NCI-H526 treated with DMSO at 0.1 percent for 48 hours (cell line): ENCODE measurements around the gene DDX41.

Experiments
- DNase-seq: peaks from one replicate; lab custom pipeline; 2025; lab: John Stamatoyannopoulos, UW

The DDX41 gene

GRCh38 chr5:177483994-177484901 lies 32.5 kb downstream of the DDX41 start:
- no peak for DNase-seq

- no peak for DNase-seq
Measured at GRCh38 chr5:177483042-177483441, 33.7 kb downstream of the DDX41 start.

GRCh38 chr5:177482359-177482795 lies 34.4 kb downstream of the DDX41 start:
- no peak for DNase-seq

DNA sequence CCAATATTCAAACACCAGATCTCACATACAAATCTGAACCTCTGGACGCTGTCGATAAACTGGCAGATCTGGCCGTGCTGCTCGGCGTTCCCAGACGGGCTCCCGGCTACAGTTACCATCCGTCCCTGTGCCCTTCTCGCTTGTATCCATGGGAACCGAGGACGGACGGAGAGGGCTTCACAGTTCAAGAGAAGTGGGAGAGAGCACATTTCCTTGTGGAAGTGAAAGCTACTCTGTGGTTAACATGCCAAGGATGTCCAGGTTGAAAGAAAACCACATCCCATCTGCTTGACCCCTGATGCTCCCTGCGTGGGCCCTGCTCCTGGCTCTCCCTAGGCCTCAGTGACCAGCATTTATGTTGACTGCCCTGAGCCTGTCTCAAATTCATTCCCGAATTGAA lies 37.0 kb downstream of the DDX41 start:
- no peak for DNase-seq

DNA sequence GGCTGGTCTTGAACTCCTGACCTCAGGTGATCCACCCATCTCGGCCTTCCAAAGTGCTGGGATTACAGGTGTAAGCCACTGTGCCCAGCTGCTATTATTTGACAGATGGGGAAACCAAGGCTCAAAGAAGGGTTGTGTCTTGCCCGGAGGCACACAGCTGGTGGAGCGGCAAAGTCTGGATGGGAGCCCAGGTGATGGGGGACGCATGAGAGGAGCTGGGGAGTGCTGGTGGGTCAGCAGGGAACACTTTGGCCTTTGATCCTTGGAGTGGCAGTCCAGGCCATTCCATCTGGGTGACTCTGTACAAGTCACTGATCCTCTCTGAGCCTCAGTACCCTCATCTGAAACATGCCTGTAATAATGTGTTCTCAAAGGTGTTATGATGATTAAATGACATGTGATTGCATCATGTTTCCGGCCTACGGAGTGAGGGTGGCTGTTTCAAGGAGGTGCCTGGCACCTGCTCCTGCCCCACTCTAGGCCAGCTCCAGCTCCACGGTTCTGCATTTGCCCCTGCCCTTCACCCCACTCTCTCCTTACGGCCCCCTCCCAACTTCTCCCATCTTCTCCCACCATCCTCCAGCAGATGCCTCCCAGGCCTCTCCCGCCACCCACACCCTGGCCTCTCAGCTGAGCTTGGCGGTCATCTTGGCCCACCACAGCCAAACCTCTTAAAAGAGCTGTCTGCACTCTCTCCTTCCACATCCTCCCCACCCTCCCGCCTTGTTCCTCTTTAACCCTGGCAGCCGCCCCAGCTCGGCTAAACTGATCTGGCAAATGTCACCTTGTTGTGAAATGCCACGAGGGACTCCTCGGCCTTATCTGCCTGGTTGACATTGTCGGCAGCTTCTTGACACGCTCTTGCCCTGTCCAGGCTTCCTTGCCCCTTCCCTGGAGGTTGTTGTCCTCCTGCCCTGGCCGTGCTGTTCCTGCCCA lies 37.8 kb downstream of the DDX41 start:
- no peak for DNase-seq

DNA sequence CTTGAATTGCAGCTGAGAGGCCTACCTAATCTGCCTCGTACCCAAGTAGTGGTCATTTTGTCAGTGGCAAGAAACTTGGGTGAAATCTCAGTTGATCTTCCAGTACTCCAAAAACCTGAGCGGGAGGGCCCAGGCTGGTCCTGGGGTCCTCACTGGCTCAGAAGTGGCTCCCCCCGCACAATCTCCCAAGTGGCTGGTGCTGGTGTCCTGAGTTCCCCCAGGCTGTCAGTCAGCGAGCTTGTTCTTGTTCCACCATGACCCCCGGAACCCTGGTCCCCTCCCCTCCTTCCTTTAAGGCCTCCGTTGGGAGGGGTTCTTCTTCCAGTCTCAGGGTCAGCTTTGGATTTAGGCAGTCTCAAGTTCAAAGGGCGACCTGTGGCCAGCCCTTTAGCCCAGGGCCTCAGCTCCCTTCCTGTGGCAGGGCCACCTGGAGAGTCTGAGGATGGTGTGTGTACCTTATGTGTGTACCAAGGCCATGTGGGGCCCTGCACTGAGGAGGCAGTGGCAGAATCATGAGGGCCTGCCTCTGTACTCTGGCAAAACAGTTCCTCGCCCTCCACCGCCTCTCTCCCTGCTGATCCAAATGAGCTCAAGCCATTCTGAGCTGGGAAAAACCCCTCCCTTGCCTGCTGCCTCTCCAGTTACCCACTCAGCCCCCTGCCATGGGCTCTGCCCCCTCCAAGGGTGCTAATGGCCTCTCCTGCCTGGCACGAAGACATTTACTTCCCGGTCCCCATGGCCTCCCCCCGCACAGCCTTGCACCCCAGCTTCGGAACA lies 38.9 kb downstream of the DDX41 start:
- DNase-seq: no peak

DNA sequence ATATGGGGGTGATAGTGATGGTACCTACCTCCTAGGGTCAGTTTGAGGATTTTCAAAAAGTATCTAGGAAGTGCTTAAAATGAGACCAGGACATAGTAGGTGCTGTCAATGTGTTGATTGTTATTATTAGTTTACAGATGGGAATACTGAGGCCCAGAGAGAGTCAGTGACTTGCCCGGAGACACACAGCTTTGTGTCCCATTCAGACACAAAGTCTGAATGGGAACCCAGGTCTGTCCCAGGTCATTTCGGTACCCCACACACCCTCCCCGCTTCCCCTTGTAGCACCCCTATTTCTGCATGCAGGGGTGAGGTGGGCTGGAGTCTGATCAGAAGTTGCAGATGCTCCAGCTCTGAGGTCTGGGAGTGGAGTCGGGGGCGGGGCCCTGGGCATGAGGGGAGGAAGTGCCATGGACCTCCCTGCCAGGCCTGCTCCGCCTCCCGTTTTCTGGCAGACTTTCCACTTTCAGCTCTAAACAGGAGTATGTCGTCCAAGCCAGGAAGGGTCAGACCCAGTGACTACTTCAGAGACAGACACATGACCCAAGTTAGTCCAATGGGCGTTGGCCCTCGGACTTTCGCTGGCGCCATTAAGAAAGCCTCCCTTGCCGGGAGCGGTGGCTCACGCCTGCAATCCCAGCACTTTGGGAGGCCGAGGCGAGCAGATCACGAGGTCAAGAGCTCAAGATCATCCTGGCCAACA lies 40.1 kb downstream of the DDX41 start:
- DNase-seq: no peak

GRCh38 chr5:177475563-177476427 lies 41.0 kb downstream of the DDX41 start:
- DNase-seq: no peak

- no peak for DNase-seq
Measured at GRCh38 chr5:177474846-177475562, 41.8 kb downstream of the DDX41 start.

GRCh38 chr5:177474002-177474476 lies 42.7 kb downstream of the DDX41 start:
- DNase-seq: no peak

- no peak for DNase-seq
Measured at GRCh38 chr5:177473443-177474001, 43.2 kb downstream of the DDX41 start, which contains the start of gene DBN1. DBN1 (minus strand) TSS chr5:177473634; CDS start chr5:177473521, 113 bp downstream.

DNA sequence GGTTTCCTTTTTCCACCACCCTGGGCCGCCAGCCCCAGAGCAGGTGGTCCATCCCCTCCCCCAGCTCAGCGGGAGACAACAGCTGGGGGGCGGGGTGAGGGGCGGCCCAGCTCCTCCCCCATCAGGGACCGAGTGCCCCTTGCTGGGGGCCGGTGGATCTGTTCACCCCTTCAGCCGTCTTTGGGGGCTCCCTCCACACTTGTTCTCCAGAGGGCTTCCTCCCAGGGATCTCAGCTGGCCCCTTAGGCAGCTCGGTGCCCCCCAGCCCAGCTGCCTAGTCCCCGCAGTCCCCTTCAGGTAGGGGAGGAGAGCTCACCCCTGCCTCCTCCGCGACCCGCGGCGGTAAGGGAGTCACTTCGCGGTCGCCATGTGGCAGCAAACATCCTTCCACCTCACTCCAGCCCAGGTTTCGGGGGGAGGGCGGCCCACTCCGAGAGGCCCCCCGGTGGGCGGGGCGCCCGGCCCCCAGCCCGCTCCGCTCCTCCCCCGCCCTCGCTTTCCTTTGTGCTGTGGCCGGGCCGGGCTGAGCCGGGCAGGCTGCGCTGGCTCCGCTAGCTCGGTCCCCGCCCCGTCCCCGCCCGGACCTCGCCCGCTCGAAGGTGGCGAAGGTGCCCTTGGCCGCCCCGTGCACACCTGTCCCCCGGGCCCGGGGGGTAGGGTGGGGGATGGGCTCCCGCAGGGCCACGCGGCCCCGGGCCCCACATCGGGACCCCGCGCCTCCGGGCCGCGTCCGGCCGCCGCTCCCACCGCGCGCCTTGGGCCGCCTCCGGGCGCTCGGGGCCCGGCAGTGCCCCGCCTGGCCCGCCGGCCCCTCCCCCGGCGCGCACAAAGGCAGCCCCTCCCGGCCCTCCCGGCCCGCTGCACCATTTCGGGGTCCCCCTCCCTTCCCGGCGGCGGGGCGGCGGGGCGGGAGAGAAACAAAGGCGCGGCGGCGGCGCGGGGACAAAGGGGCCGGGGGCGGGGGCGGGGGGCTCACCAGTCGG lies 44.0 kb downstream of the DDX41 start:
- no peak for DNase-seq

DNA sequence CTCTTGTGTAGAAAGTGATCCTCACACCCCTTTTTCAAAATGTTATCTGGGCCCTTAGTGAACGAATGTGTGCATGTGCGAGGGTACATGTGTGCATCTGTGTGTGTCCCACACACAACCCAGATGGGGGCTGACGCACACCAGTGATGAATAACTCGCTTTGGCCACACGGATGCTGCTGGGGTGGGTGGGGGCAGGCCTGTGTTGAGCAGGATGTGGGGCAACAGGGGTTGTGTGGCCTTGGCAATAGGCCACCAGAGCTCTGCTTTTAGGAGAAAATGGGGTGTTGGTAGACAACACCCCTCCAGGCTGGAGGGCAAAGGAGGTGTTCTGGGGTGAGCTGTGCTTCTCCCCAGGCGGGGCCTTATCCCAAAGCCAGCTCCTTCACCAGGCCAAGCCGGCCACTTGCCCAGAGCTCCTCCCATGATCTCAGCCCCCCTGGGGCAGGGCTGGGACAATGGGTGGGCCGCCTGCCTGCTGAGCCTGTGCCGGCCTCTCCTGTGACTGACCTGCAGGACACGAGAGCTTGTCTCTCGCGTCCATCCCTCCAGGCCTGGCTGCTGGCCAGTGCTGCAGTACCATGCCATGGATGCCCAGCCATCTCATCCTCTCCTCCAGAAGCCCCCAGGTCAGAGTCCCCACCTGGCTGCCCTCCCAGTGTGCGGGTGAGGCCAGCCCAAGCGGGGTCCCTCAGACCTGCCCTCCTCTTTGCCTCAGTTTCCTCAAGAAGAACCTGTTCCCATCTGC lies 45.0 kb downstream of the DDX41 start:
- DNase-seq: no peak

GRCh38 chr5:177470759-177471536 lies 45.8 kb downstream of the DDX41 start:
- DNase-seq: no peak

- DNase-seq: no peak
Measured at GRCh38 chr5:177469750-177470525, 46.8 kb downstream of the DDX41 start.
